Nasal cavity respiratory epithelium epithelial cell of viscerocranial mucosa (primary cell): ENCODE measurements around the gene ANKRD63. TPM values are rescaled to one million over a fixed set of nuclear protein-coding genes. Genes with fewer than 3 reads are reported as not detected.

Experiments
- total RNA-seq: library from RNA; depleted of rRNA; stranded (reverse); fragments of >200 nt; gene quantifications from 2 replicates; pipeline ENCODE4 v1.2.3, GENCODE V29; 2014

The ANKRD63 gene
- not detected in 2 replicates for total RNA-seq

GRCh38 chr15:40282869-40283614, at the start of gene ANKRD63:
Gene ANKRD63 (minus strand): TSS chr15:40283064. CDS start chr15:40282586, 478 bp downstream.

GRCh38 chr15:40323239-40323952, 40.5 kb upstream of the ANKRD63 start, which contains the start of gene INAFM2:
Gene INAFM2 (plus strand): TSS chr15:40323692. CDS start chr15:40324056, 364 bp downstream.

GRCh38 chr15:40307421-40308211, 24.8 kb upstream of the ANKRD63 start, which contains the start of gene PLCB2:
Gene PLCB2 (minus strand): TSS chr15:40307935. CDS start chr15:40307672, 263 bp downstream.

GRCh38 chr15:40238532-40239403, 44.1 kb downstream of the ANKRD63 start, which contains the start of gene PAK6:
Gene PAK6 (plus strand): TSS chr15:40239063. CDS start chr15:40264786, 25,723 bp downstream.

Other genes starting within 250 kb of the ANKRD63 start
- gene SRP14, start 243.9 kb downstream of the ANKRD63 start, total RNA-seq, result 111 and 186 TPM in 2 replicates
- gene BMF, start 174.2 kb downstream of the ANKRD63 start, total RNA-seq, result 0.34 and 1.00 TPM in 2 replicates
- gene BUB1B, start 122.0 kb downstream of the ANKRD63 start, total RNA-seq, result 0.64 and 0.68 TPM in 2 replicates
- 10.6 and 20.3 TPM in 2 replicates for gene PAK6, start 44.0 kb downstream of the ANKRD63 start, total RNA-seq
- gene PLCB2, start 24.9 kb upstream of the ANKRD63 start, total RNA-seq, result 0.14 TPM in 1 of 2 replicates, not detected in the other
- gene INAFM2, start 40.6 kb upstream of the ANKRD63 start, total RNA-seq, result 11.6 and 12.7 TPM in 2 replicates
- gene CCDC9B, start 57.9 kb upstream of the ANKRD63 start, total RNA-seq, result 9.9 and 29.4 TPM in 2 replicates
- gene PHGR1, start 68.0 kb upstream of the ANKRD63 start, total RNA-seq, result not detected in 2 replicates
- under 0.01 and 0.21 TPM in 2 replicates for gene DISP2, start 75.2 kb upstream of the ANKRD63 start, total RNA-seq
- gene KNSTRN, start 99.7 kb upstream of the ANKRD63 start, total RNA-seq, result 30.6 and 35.9 TPM in 2 replicates
- 21.5 and 21.9 TPM in 2 replicates for gene IVD, start 122.7 kb upstream of the ANKRD63 start, total RNA-seq
- gene BAHD1, start 157.9 kb upstream of the ANKRD63 start, total RNA-seq, result 5.5 and 10.0 TPM in 2 replicates
- gene CHST14, start 187.9 kb upstream of the ANKRD63 start, total RNA-seq, result 1.4 and 4.3 TPM in 2 replicates